ENCODE results near the gene ZSWIM2. TPM values are rescaled to one million over a fixed set of nuclear protein-coding genes. Genes with fewer than 3 reads are reported as not detected.
"Not testable (repeated sequence)": the region's sequence is repeated elsewhere in the genome, so short reads cannot be mapped to it uniquely, and the experiment has no call there.

Gene ZSWIM2
- total RNA-seq, 4 donors from 2014 or later = not detected

DNA sequence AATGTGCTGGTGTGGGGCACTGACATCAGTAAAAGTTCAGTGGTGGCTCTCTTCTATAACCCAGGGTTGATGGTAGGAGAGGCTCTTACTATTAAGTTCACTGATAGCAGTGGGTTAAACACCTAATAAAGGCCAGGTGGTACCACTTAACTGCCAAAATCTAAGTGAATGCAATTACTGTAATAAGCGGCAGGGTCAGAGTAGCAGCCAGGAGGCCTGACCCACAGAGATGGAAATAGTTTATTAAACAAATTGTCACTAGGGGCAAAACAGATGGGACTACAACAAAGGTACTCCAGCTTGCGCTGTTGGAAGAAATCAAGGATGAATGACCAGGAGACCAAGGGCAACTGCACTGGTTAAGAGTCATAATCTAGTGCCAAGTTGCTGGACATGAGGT, 26.6 kb downstream of the ZSWIM2 start:
- H3K4me3 ChIP-seq (replicated peaks in 1 of 3) = no peak overlapping the region
- no peak for DNase-seq
- H3K27ac ChIP-seq = no peak overlapping the region
- H3K27me3 ChIP-seq = no peaks in the 10 kb centered on the region
- WGBS, 2 donors = 79 to 93% methylated on average over 2 of the region's 2 CpGs
- TF ChIP-seq, protein P1, sequence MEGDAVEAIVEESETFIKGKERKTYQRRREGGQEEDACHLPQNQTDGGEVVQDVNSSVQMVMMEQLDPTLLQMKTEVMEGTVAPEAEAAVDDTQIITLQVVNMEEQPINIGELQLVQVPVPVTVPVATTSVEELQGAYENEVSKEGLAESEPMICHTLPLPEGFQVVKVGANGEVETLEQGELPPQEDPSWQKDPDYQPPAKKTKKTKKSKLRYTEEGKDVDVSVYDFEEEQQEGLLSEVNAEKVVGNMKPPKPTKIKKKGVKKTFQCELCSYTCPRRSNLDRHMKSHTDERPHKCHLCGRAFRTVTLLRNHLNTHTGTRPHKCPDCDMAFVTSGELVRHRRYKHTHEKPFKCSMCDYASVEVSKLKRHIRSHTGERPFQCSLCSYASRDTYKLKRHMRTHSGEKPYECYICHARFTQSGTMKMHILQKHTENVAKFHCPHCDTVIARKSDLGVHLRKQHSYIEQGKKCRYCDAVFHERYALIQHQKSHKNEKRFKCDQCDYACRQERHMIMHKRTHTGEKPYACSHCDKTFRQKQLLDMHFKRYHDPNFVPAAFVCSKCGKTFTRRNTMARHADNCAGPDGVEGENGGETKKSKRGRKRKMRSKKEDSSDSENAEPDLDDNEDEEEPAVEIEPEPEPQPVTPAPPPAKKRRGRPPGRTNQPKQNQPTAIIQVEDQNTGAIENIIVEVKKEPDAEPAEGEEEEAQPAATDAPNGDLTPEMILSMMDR (IDR thresholded peaks at IDR 0.05) = no peak
- no peak for TF ChIP-seq POLR2A (IDR thresholded peaks at IDR 0.05)
- no peaks in the 10 kb centered on the region for H3K36me3 ChIP-seq
- H3K4me1 ChIP-seq = no peaks in the 10 kb centered on the region
- intact Hi-C loops (cut with DNase I) = no loop called here
- H3K9me3 ChIP-seq = no peaks in the 10 kb centered on the region

DNA sequence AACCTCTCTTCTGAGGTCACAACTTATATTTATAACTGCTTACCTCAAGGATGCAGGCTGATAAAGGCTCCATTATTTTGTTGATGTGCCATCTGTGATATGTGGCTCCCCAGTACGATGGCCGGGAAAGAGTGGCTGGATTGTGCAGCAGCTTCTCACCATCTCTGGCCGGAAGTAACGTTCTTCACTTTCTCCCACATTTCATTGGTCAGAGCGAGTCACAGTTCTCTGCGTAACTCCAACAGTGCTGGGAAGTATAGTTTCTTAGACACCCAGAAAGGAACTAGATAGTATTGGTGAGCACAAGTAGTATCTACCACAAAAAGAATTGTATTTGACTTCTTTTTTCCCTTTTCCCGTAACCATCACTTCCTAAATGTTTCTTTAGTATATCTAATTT, 28.7 kb downstream of the ZSWIM2 start:
- no peak for DNase-seq
- H3K4me1 ChIP-seq = no peaks in the 10 kb centered on the region
- no peaks in the 10 kb centered on the region for H3K27me3 ChIP-seq
- H3K36me3 ChIP-seq = no peaks in the 10 kb centered on the region
- no peak overlapping the region for H3K4me3 ChIP-seq (replicated peaks in 1 of 3)
- no peak for TF ChIP-seq POLR2A (IDR thresholded peaks at IDR 0.05)
- TF ChIP-seq, protein P1 (IDR thresholded peaks at IDR 0.05) = no peak
- no peaks in the 10 kb centered on the region for H3K9me3 ChIP-seq
- no peak overlapping the region for H3K27ac ChIP-seq
- WGBS, 2 donors = 81 to 92% methylated on average over 7 of the region's 7 CpGs
- intact Hi-C loops (cut with DNase I) = no loop called here

DNA sequence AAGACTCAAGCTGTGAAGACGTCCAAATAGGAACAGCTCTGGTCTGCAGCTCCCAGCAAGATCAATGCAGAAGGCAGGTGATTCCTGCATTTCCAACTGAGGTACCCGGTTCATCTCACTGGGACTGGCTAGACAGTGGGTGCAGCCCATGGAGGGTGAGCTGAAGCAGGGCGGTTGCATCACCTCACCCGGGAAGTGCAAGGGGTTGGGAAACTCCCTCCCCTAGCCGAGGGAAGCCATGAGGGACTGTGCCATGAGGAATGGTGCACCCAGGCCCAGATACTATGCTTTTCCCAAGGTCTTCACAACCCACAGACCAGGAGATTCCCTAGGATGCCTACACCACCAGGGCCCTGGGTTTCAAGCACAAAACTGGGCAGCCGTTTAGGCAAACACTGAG, 37.2 kb downstream of the ZSWIM2 start:
- H3K4me1 ChIP-seq; intact Hi-C loops (cut with DNase I); H3K9me3 ChIP-seq; H3K36me3 ChIP-seq; H3K27me3 ChIP-seq; H3K4me3 ChIP-seq (replicated peaks in 1 of 3); H3K27ac ChIP-seq; DNase-seq: not testable (repeated sequence)
- 92 to 95% methylated on average over 5 to 6 of the region's 6 CpGs for WGBS, 2 donors

DNA sequence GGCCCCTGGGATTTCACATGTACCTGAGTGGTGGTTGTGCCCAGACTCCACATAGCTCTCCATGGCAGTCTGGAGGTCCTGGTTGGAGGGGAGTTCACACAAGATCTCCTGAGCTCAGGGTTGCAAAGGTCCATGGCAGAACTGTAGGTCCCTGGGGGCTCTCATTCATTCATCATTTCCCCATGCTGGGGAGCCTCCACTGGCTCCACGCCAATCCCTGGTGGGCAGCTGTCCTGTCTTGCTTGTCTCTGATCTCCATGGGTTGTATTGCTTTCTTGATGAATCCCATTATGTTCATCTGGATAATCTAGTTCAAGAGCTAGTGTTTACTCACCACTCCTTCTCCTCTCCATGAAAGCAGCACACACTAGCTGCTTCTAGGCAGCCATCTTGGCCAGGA, 42.4 kb downstream of the ZSWIM2 start:
- WGBS, 2 donors = 86 to 100% methylated on average over 1 of the region's 1 CpG
- no peak overlapping the region for H3K4me3 ChIP-seq (replicated peaks in 1 of 3)
- TF ChIP-seq POLR2A (IDR thresholded peaks at IDR 0.05) = no peak
- TF ChIP-seq, protein P1 (IDR thresholded peaks at IDR 0.05) = no peak
- no peaks in the 10 kb centered on the region for H3K27me3 ChIP-seq
- H3K36me3 ChIP-seq = no peaks in the 10 kb centered on the region
- no peaks in the 10 kb centered on the region for H3K4me1 ChIP-seq
- H3K9me3 ChIP-seq = no peaks in the 10 kb centered on the region
- no peak for DNase-seq
- intact Hi-C loops (cut with DNase I) = no loop called here
- no peak overlapping the region for H3K27ac ChIP-seq

DNA sequence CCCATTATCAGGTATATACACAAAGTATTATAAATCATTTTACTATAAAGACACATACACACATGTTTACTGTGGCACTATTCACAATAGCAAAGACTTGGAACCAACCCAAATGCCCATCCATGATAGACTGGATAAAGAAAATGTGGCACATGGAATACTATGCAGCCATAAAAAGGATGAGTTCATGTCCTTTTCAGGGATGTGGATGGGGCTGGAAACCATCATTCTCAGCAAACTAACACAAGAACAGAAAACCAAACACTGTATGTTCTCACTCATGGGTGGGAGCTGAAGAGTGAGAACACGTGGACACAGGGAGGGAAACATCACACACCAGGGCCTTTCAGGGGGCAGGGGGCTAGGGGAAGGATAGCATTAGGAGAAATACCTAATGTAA, 50.4 kb downstream of the ZSWIM2 start:
- H3K9me3 ChIP-seq; intact Hi-C loops (cut with DNase I); H3K36me3 ChIP-seq; H3K4me3 ChIP-seq (replicated peaks in 1 of 3); H3K27me3 ChIP-seq; H3K4me1 ChIP-seq; DNase-seq; H3K27ac ChIP-seq: not testable (repeated sequence)
- 81 to 90% methylated on average over 1 of the region's 1 CpG for WGBS, 2 donors

DNA sequence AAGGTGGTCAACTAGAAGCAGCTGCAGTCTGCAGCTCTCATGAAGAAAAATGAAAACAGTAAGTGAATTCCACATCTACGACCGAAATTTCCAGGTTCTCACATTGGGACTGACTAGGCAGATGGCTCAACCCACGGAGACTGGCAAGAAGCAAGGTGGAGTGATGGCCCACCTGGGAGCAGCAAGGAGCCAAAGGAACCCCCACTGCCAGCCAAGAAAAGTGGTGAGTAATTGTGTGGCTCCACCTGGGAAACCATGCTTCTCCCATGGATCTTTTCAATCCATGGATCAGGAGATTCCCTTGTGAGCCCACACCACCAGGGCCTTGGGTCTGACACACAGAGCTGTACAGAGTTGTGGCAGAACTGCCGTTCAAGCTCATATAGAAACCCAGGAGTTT, 64.0 kb downstream of the ZSWIM2 start:
- H3K36me3 ChIP-seq = no peaks in the 10 kb centered on the region
- WGBS, 2 donors = 87 to 88% methylated on average over 4 of the region's 4 CpGs
- H3K9me3 ChIP-seq = no peaks in the 10 kb centered on the region
- intact Hi-C loops (cut with DNase I) = no loop called here
- no peak for DNase-seq
- H3K27me3 ChIP-seq = no peaks in the 10 kb centered on the region
- no peak overlapping the region for H3K4me3 ChIP-seq (replicated peaks in 1 of 3)
- no peaks in the 10 kb centered on the region for H3K4me1 ChIP-seq
- H3K27ac ChIP-seq = no peak overlapping the region
- TF ChIP-seq POLR2A (IDR thresholded peaks at IDR 0.05) = no peak
- TF ChIP-seq, protein P1 (IDR thresholded peaks at IDR 0.05) = no peak

All from thyroid gland (tissue), 4 donors.